Neuronal stem cell (in vitro differentiated cells): ENCODE measurements around the gene EFNA5.

Experiments
- DNase-seq: peaks from one replicate; pipeline ENCODE4 v3.0.0-alpha.2; 2013; ENCODE audit warnings: low spot score
- H2AFZ ChIP-seq: one replicate; pipeline ENCODE4 v1.6.1; 2013; ENCODE audit warnings: mild to moderate bottlenecking, low read length, inconsistent platforms
- H2AK5ac ChIP-seq: 2 replicates; pipeline ENCODE4 v1.6.1; 2013; ENCODE audit warnings: low read depth, mild to moderate bottlenecking, inconsistent platforms, low read length, moderate library complexity, mixed read lengths
- H2BK120ac ChIP-seq: 2 replicates; pipeline ENCODE4 v1.6.1; 2013; ENCODE audit warnings: low read depth, mild to moderate bottlenecking, inconsistent platforms, low read length, moderate library complexity, mixed read lengths
- H2BK12ac ChIP-seq: one replicate; pipeline ENCODE4 v1.6.1; 2013; ENCODE audit warnings: low read length, inconsistent platforms
- H2BK15ac ChIP-seq: 2 replicates; pipeline ENCODE4 v1.6.1; 2013; ENCODE audit warnings: mild to moderate bottlenecking, low read length, inconsistent platforms, mixed read lengths
- H2BK5ac ChIP-seq: one replicate; pipeline ENCODE4 v1.6.1; 2013; ENCODE audit warnings: inconsistent platforms, mild to moderate bottlenecking, low read length, moderate library complexity
- H3K14ac ChIP-seq: one replicate; pipeline ENCODE4 v1.6.1; 2013; ENCODE audit warnings: low read length, inconsistent platforms
- H3K18ac ChIP-seq: 2 replicates; pipeline ENCODE4 v1.6.1; 2013; ENCODE audit warnings: low read length, inconsistent platforms
- H3K23ac ChIP-seq: 2 replicates; pipeline ENCODE4 v1.6.1; 2013; ENCODE audit warnings: low read depth, mild to moderate bottlenecking, mixed read lengths, low read length, inconsistent platforms; ENCODE audit not compliant: poor library complexity
- H3K27ac ChIP-seq: replicated peaks from 3 replicates; pipeline ENCODE4 v1.5.1; 2013; ENCODE audit warnings: low read length, inconsistent platforms
- H3K27me3 ChIP-seq, 3 experiments: 2 replicates each; pipeline ENCODE4 v1.6.1; 2013; ENCODE audit warnings: low read length in 3 of 3, mild to moderate bottlenecking in 2 of 3, inconsistent platforms in 1 of 3, low read depth in 1 of 3, mixed read lengths in 1 of 3, moderate library complexity in 1 of 3; ENCODE audit not compliant: control insufficient read depth in 3 of 3, insufficient read depth in 3 of 3
- H3K36me3 ChIP-seq, 2 donors: replicated peaks in 1 of 2; 2 replicates each; pipeline ENCODE4 v1.6.1; 2013; ENCODE audit warnings: low read length in 2 of 2; ENCODE audit not compliant: control insufficient read depth in 2 of 2, insufficient read depth in 2 of 2
- H3K4ac ChIP-seq: 2 replicates; pipeline ENCODE4 v1.6.1; 2013; ENCODE audit warnings: inconsistent platforms, mild to moderate bottlenecking, low read length, moderate library complexity
- H3K4me1 ChIP-seq, 2 donors: 1 replicate in 1 of 2; 2 replicates in 1 of 2; pipeline ENCODE4 v1.6.1; 2013; ENCODE audit warnings: low read length in 2 of 2, low read depth in 1 of 2; ENCODE audit not compliant: control insufficient read depth in 2 of 2, insufficient read depth in 1 of 2
- H3K4me2 ChIP-seq: one replicate; pipeline ENCODE4 v1.6.1; 2013; ENCODE audit warnings: mild to moderate bottlenecking, low read length, inconsistent platforms; ENCODE audit not compliant: insufficient read depth, poor library complexity, severe bottlenecking
- H3K4me3 ChIP-seq, 2 donors: 2 replicates each; pipeline ENCODE4 v1.5.1; 2013; ENCODE audit warnings: low read length in 2 of 2, mild to moderate bottlenecking in 2 of 2, inconsistent platforms in 1 of 2, moderate library complexity in 1 of 2
- H3K79me1 ChIP-seq: one replicate; pipeline ENCODE4 v1.6.1; 2013; ENCODE audit warnings: low read depth, mild to moderate bottlenecking, inconsistent platforms, low read length, moderate library complexity
- H3K9ac ChIP-seq: one replicate; pipeline ENCODE4 v1.6.1; 2013; ENCODE audit warnings: mild to moderate bottlenecking, low read depth, low read length, inconsistent platforms; ENCODE audit not compliant: poor library complexity
- H3K9me3 ChIP-seq, 2 donors: replicated peaks in 1 of 2; 2 replicates each; pipeline versions ENCODE3 to v1.6.1; 2013; ENCODE audit warnings: low read length in 2 of 2, mild to moderate bottlenecking in 2 of 2, inconsistent platforms in 1 of 2, low read depth in 1 of 2, mixed read lengths in 1 of 2, moderate library complexity in 1 of 2; ENCODE audit not compliant: control insufficient read depth in 2 of 2, insufficient read depth in 1 of 2
- H4K8ac ChIP-seq: one replicate; pipeline ENCODE4 v1.6.1; 2013; ENCODE audit warnings: low read depth, mild to moderate bottlenecking, inconsistent platforms, low read length, moderate library complexity
- H4K91ac ChIP-seq: one replicate; pipeline ENCODE4 v1.6.1; 2013; ENCODE audit warnings: low read length, low read depth, mild to moderate bottlenecking, inconsistent platforms; ENCODE audit not compliant: poor library complexity
- WGBS, 2 donors: extraction: QIAGEN DNeasy Blood & Tissue Kit; methylation state at CpG; one replicate each; pipeline ENCODE4 v1.1.7; 2013; ENCODE audit warnings: missing lambda C conversion rate in 2 of 2, mixed read lengths in 1 of 2; ENCODE audit not compliant: insufficient read length in 2 of 2, insufficient replicate concordance in 1 of 2; ENCODE audit errors: extremely low coverage in 2 of 2; 5-methylcytosine and 5-hydroxymethylcytosine counted together

EFNA5 gene

DNA sequence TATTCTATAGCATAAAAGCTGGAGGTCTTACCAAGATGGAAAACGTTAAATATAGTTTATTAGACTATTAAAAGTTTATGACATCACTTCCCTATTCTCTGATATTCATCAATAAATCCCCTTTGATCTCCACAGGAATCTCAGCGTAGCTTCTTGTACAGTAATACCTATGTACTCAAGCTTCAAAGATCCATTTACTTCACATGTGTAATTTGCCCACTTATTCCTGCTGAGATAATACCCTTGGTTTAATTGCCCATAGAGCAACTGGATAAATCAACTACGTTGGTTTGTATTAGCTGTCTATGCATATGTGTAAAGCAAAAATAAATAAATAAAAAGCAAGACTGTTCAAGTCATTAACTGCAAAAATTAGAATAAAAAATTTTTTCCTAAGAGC is 219.7 kb downstream of the EFNA5 start:
- no peak overlapping the region for H3K14ac ChIP-seq
- no CpG with 5 or more reads among the region's 3 CpGs for WGBS, 2 donors
- no peak overlapping the region for H3K18ac ChIP-seq
- no peak overlapping the region for H3K9ac ChIP-seq
- H3K4me2 ChIP-seq, result no peak overlapping the region
- H3K79me1 ChIP-seq, result peaks cover 1% of the 10 kb centered on the region
- peaks cover 11 to 20% of the 10 kb centered on the region in 2 donors for H3K4me1 ChIP-seq
- no peak overlapping the region for H4K8ac ChIP-seq
- no peak overlapping the region for H3K27ac ChIP-seq
- H4K91ac ChIP-seq, result no peak overlapping the region
- H3K27me3 ChIP-seq, result no peaks in the 10 kb centered on the region
- H3K4ac ChIP-seq, result no peak overlapping the region
- no peak overlapping the region for H2AK5ac ChIP-seq
- no peak overlapping the region for H2BK15ac ChIP-seq
- no peak overlapping the region for H2BK120ac ChIP-seq
- H2AFZ ChIP-seq, result no peak overlapping the region
- no peak overlapping the region for H2BK5ac ChIP-seq
- no peak overlapping the region for H2BK12ac ChIP-seq
- no peak overlapping the region for H3K23ac ChIP-seq
- H3K4me3 ChIP-seq, result no peak overlapping the region
- peaks cover 0 to 11% of the 10 kb centered on the region in 2 donors for H3K9me3 ChIP-seq
- DNase-seq, result no peak
- peaks cover 0 to 4% of the 10 kb centered on the region in 2 donors for H3K36me3 ChIP-seq

DNA sequence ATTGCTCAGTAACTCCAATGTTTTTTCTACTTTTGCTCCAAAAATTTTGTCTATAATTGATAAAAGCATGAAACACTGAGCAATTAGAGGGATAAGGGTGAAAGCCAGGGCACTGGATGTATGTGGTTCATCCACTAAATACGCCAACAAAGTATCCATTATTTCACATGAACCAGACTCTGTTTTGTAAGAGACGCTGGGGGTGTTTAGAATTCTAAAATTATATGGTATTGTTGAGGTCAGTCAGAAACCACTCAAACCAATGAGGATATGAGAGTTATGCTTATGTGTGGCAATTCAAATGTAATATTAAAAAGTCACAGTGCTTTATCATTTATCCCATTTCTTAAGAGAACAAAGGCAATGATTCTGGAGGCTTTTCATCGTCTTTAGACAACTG is 220.2 kb downstream of the EFNA5 start:
- Histone ChIP-seq H2BK120ac (no peak overlapping the region), H4K8ac (no peak overlapping the region), H2AK5ac (no peak overlapping the region), H3K23ac (no peak overlapping the region), H3K14ac (no peak overlapping the region), H3K27me3 (no peaks in the 10 kb centered on the region), H3K79me1 (peaks cover 1% of the 10 kb centered on the region), H2BK5ac (no peak overlapping the region), H3K9me3 (peaks cover 0 to 12% of the 10 kb centered on the region in 2 donors), H2AFZ (no peak overlapping the region), H3K18ac (no peak overlapping the region), H2BK12ac (no peak overlapping the region), H3K27ac (no peak overlapping the region), H3K4ac (no peak overlapping the region), H4K91ac (no peak overlapping the region), H3K4me1 (peaks cover 9 to 15% of the 10 kb centered on the region in 2 donors), H2BK15ac (no peak overlapping the region), H3K4me2 (no peak overlapping the region), H3K4me3 (no peak overlapping the region), H3K9ac (no peak overlapping the region), H3K36me3 (peaks cover 2 to 9% of the 10 kb centered on the region in 2 donors)
- WGBS, 2 donors, result no CpG with 5 or more reads among the region's 3 CpGs
- no peak for DNase-seq

DNA sequence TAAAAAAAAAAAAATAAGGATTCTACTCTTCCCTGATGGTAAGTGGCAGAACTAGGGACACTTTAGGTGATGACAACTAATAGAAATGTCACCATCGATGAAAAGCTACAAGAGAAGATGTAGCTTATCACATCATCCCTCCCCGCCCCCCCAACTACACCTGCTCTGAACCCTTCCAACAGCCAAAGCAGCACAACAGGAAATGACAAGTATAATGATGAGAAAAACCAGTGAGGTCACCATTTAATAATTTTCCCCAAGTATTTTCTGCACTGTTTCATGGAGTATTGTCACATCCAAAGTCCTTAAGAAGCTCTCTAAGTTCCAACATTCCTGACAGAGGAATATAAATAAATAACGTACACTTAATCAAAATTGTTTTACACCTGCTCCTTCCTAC is 221.4 kb downstream of the EFNA5 start:
- no CpG with 5 or more reads among the region's 3 CpGs for WGBS, 2 donors
- Histone ChIP-seq H3K14ac (no peak overlapping the region), H4K91ac (no peak overlapping the region), H3K36me3 (peaks cover 2 to 13% of the 10 kb centered on the region in 2 donors), H3K23ac (no peak overlapping the region), H3K79me1 (peaks cover 1% of the 10 kb centered on the region), H2BK15ac (no peak overlapping the region), H2AFZ (no peak overlapping the region), H3K27me3 (no peaks in the 10 kb centered on the region), H3K9me3 (peaks cover 0 to 15% of the 10 kb centered on the region in 2 donors), H2BK120ac (no peak overlapping the region), H3K27ac (no peak overlapping the region), H3K4ac (no peak overlapping the region), H2AK5ac (no peak overlapping the region), H3K4me1 (peaks cover 3 to 6% of the 10 kb centered on the region in 2 donors), H2BK12ac (no peak overlapping the region), H2BK5ac (no peak overlapping the region), H4K8ac (no peak overlapping the region), H3K18ac (no peak overlapping the region), H3K9ac (no peak overlapping the region), H3K4me2 (no peak overlapping the region), H3K4me3 (no peak overlapping the region)
- DNase-seq, result no peak

DNA sequence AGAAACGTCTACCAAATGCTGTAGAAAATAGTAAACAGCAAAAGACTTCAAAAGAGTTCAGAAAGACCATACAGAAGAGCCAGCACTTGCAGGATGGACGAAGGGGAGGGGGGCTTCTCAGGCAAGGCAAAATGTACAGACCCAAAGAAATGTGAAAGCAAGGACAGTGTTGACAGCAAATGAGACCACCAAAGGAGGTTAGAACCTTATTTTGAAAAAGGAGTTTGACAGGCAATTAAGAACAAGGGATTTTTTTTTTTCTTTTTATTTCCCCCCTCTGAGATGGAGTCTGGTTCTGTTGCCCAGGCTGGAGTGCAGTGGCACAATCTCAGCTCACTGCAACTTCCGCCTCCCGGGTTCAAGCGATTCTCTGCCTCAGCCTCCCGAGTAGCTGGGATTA is 223.2 kb downstream of the EFNA5 start:
- no peak overlapping the region for H4K91ac ChIP-seq

More for the DNA sequence above, 223.2 kb downstream of the EFNA5 start:
- Histone ChIP-seq H3K4me2 (no peak overlapping the region), H3K9me3 (peaks cover 0 to 15% of the 10 kb centered on the region in 2 donors), H3K36me3 (peaks cover 2 to 13% of the 10 kb centered on the region in 2 donors), H3K4ac (no peak overlapping the region), H2AK5ac (no peak overlapping the region), H2BK120ac (no peak overlapping the region), H3K23ac (no peak overlapping the region), H3K9ac (no peak overlapping the region), H3K79me1 (peaks cover 1% of the 10 kb centered on the region), H3K4me3 (no peak overlapping the region), H2BK15ac (no peak overlapping the region), H3K27me3 (no peaks in the 10 kb centered on the region), H2BK5ac (no peak overlapping the region), H2AFZ (no peak overlapping the region), H2BK12ac (no peak overlapping the region), H3K4me1 (peaks cover 0 to 5% of the 10 kb centered on the region in 2 donors), H4K8ac (no peak overlapping the region), H3K18ac (no peak overlapping the region), H3K27ac (no peak overlapping the region), H3K14ac (no peak overlapping the region)
- no CpG with 5 or more reads among the region's 6 CpGs for WGBS, 2 donors
- DNase-seq, result no peak
